GM10266 (cell line): ENCODE results near the gene SEL1L.

Source experiments
- DNase-seq: peaks from one replicate; pipeline ENCODE4 v3.0.0; 2012; ENCODE audit errors: extremely low spot score
- CTCF ChIP-seq: IDR thresholded peaks from 2 replicates; pipeline ENCODE4 v1.5.1; 2012; ENCODE audit warnings: mild to moderate bottlenecking, low read depth; ENCODE audit not compliant: control insufficient read depth, insufficient read depth; ENCODE audit errors: missing control alignments

SEL1L gene

GRCh38 chr14:81529391-81529790 is 4.3 kb downstream of the SEL1L start:
- no peak for TF ChIP-seq CTCF
- no peak for DNase-seq

GRCh38 chr14:81525129-81525528 is 8.5 kb downstream of the SEL1L start:
- no peak for DNase-seq
- no peak for TF ChIP-seq CTCF

- DNase-seq = no peak
- TF ChIP-seq CTCF = no peak
These were observed 10.0 kb downstream of the SEL1L start for GRCh38 chr14:81523616-81524015.

- DNase-seq = no peak
- no peak for TF ChIP-seq CTCF
These were observed 10.6 kb downstream of the SEL1L start for GRCh38 chr14:81523016-81523415.

GRCh38 chr14:81521356-81521755 is 12.3 kb downstream of the SEL1L start:
- TF ChIP-seq CTCF = no peak
- DNase-seq = no peak

- TF ChIP-seq CTCF = no peak
- peak; percentile 5 for DNase-seq
These were observed 14.2 kb downstream of the SEL1L start for GRCh38 chr14:81519200-81520011.

- DNase-seq = no peak
- TF ChIP-seq CTCF = no peak
These were observed 15.8 kb downstream of the SEL1L start for GRCh38 chr14:81517798-81518398.
